Measurements from ENCODE around the gene SRGAP3.

SRGAP3 gene

DNA sequence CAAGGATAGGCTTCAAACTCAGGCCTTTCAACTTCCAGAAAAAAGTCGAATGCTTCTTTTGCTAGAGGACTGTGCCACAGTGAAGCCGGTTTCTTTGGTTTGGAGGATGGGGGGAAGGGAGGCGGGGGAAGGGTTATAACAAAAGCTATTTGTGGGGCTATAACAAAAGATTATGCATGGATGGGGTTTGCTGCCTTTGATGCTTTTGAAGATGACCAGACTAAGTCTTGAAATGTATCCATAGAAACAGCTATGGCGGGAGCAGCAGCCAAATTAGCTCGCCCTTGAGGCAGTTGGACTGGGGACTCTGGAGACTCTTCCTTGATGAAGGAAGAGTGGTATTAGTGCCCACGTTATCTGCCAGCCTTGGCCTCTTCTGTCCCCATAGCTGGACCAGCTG lies 47.5 kb downstream of the SRGAP3 start:
- DNase-seq (ENCODE audit: low read depth in 2 of 2): no peak

DNA sequence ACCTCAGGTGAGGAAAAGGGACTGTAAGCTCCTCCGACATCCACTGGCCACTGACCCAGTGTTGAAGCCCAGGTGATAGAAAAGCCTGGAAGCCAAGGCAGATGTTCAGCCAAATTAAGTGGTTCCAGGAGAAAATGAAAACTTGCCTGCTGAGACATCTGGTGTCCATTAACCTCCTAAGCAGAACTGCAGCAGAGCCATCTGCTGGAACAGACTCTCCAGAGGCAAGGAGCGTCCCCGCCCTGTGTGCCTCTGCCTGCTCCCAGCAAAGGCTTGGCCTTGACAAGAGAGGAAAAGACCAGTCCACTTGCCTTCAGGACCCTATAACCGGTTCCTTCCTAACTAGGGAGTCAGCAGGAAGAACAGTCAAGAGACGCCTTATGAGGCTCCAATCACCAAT lies 48.2 kb downstream of the SRGAP3 start:
- DNase-seq (ENCODE audit: low read depth in 2 of 2): no peak

DNA sequence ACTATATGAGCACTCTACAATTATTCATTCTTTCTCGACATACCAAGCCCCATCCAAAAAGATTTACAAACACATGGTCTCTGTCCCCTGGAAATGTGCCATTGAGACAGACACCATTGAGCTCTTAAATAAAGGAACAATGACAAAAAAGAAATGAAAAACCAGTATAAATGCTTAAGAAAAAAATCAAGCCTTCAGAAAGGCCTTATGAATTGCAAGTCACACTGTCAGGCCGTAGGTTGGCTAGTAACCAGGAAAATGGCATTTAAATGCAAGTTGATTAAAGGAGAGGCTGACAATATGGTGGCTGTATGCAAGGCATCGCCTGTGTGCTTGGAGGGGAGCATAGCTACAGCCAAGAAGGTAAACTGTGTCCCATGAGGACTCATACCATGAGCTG lies 49.7 kb downstream of the SRGAP3 start:
- DNase-seq (ENCODE audit: low read depth in 2 of 2): no peak

DNA sequence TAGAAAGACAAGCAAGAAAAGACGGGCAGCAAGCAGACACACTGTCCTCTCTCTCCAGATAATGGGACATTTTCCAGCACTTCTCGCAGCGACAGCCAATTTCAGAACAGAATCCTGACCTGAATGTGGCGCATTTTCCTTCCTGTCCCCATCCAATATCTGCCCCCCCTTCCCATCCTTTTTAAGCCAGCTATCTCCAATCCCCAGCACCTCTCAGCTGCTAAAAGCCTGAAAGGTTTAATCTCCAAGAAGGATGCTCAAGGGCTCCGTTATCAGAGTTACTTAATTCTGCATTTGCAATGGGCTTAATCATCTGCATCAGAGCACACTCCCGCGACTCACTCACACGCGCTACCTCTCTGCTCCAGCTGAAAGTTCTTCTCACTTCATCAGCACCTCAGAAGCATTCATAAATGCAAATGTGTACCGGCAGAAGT lies 50.5 kb downstream of the SRGAP3 start:
- DNase-seq (ENCODE audit: low read depth in 2 of 2): no peak

DNA sequence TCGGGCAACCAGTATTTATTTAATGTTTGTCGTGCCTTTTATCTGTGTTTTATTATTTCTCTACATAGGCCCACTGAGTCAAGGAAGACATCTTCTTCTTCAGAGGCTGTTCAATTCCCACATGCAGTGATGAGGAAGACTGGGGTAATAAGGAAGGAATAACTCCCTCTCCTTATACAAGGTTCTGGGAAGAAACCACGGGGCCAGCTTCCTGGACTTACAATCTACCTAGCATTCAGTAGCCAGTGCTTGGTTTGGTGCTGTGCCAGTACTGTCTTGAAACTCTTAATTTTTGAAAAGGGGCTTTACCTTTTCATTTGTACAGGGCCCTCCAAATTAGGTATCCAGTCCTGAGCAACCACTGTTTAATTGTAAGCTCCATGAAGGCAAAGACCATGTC lies 51.2 kb downstream of the SRGAP3 start:
- DNase-seq (ENCODE audit: low read depth in 2 of 2): no peak

DNA sequence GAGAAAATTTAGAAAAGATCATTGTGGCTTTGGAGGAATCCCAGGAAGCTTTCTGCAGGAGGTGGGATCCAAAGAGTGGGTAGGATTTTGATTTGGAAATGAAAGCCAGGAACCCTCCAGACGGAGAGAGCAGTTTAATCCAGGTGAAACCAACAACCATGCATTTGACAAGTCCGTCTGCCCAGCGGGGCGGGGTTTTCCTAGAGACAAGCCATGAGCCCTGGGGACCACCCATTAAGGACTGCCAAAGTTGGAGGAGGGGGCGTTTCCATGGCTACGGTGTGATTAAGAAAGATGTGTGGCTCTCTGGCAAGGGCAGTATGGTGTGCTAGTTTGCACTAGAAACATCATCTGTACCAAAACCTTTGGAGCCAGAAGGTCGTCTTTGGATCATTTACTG lies 53.4 kb downstream of the SRGAP3 start:
- no peak for DNase-seq (ENCODE audit: low read depth in 2 of 2)

DNA sequence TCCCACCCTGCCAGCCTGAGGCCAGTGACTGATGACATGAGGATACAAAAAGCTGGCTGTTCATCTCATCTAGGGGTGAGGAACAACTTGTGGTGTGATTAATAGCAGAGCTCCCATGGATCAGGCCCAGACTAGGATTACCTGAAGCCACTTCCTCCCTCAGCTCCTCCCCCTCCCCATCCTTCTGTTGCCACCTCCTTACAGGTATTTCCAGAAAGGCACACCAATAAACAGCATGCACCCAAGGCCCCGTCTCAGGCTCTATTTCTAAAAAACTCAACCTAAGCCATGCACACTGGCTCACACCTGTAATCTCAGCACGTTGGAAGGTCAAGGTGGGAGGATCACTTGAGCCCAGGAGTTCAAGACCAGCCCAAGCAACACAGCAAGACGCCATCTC lies 54.1 kb downstream of the SRGAP3 start:
- no peak for DNase-seq (ENCODE audit: low read depth in 2 of 2)

DNA sequence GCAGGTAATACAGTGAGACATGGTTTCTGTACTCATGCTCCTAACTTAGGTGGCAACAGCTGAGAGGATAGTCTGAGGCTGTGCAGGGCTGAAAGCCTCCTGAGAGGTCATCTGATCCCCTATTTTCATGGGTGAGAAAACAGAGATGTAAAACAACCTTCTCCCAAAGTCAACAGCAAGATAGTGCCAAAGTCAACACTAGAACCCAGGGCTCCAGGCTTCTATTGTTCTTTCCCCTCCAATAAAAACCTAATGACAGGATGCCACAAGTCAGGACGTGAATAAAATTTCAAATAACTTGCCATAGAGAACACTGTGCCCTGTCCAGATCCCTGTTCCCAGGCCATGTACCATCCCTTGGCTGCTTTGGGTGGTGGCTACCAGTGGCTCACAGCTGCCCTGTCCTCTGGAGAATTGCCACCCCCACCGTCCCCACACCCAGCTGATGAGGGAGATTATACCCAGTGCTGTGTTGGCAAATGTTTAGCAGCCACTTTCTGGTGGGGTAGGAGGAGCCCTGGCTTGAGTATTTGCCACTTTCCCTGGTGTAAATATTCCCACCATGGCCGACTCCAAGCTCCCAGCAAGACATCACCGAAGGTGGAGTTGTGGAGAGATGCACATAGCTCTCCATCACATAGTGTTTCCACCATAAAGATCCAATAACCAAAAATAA lies 54.8 kb downstream of the SRGAP3 start:
- no peak for DNase-seq (ENCODE audit: low read depth in 2 of 2)

DNA sequence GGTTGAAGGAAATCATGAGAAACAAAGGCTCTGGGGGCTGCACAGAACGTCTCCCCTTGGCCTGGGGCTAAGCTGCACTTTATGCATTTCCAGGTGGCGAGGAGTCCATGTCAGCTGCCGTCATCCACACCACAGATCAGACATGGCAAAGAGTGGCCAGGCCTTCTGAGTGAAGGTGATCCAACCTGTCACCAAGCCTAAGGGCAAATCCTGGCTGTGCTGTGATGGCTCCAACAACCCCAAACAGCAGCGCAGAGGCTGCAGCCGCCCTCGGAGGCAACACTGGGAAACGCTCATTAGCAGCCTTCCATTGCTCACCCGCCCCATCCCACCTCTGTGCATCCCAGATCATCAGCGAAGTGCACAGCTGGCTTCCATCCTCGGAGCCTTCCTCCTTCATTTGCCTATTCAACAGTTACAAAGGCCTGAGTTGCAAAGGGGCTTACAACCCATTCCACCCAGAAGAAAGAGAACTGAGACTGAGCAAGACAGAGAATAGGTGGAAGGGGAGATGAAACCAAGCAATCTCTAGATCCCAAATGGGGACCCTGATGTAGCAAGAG lies 55.7 kb downstream of the SRGAP3 start:
- DNase-seq (ENCODE audit: low read depth in 2 of 2): no peak

DNA sequence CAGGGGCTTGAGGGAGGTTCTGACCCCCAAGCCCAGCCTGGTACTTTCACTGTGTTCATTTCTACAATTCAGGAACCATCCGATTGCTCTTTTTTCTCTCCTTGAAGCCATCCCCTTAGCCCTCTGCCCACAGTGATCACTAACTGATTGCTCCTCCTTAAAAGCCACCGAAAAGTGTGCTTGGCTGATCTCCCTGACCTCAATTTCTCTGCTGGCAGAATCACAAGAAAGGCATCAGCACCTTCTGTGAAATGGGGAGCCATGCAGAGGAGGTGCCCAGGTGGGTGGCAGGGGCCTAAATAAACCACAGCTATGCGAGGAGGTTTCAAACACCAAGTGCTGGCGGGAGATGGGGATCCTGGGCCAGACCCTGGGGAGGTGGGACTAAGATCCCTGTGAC lies 56.2 kb downstream of the SRGAP3 start:
- DNase-seq (ENCODE audit: low read depth in 2 of 2): no peak

DNA sequence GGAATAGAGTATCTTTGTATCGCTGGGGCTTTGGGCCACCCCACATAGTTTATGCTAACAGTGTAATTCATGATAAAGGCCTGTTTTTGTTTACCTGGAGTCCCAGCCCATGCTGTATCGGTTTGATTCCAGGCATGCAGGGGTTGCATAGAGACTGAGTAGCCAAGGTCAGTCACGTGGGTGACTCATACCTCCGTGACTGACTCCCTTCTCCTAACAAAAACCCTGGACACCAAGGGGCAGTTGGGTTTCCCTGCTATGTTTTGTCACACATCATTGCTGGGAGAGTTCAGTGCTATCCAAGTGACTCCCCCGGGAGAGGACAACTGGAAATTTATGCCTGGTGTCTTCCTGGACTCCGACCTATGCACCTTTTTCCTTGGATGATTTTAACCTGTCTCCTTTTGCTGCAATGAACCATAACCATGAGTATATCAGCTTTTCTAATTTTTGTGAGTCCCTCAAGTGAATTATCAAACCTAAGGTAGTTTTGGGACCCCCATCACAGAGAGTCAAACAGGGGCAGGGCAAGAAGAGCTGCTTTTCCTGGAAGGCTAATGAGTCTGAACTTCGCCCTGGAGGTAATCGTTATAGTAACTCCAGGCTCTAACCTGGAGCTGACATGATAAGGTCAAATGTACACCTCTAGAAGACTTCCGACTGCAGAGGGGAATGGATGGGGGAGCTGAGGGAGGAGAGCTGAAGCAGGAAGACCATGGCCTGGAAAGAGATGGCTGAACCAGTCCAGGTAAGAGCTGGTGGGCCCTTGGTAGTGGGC lies 57.0 kb downstream of the SRGAP3 start:
- DNase-seq (ENCODE audit: low read depth in 2 of 2): no peak

DNA sequence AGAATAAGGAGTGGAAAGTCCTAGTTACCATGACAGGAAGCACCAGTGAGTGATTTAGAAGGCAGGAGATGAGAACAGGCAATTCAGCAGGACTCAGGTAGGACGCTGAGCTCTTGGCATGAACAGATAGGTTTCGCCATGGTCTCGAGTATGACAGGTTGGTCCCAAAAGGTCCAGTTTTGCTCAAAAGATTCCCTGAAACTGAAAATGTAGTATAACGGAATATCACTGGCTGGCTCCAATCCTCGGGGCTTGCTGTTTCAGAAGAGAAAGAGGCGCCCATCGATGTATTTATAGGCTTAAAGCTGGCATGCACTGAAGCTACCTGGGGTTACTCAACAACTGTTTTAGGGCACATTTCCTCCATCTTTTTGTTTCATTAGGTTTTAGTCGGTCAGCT lies 59.2 kb downstream of the SRGAP3 start:
- no peak for DNase-seq (ENCODE audit: low read depth in 2 of 2)

DNA sequence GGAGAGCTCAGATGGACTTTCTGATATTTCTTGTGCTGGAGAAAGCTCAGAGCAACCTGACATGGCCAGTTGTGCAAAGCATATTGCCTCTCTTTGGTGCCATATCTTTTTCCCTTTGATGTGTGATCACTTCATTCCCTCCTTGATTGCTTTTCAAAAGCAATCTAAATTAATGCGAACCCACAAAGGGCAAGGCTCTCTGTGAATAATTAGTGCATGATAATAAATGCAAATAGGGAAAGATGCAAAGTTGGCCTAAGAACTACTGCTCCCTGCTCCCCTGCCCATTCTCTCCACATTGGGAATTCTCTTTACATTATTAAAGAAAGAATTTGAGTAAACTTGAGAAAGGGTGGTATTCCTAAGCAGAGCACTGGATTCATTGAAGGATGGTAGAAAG lies 60.9 kb downstream of the SRGAP3 start:
- no peak for DNase-seq (ENCODE audit: low read depth in 2 of 2)

DNA sequence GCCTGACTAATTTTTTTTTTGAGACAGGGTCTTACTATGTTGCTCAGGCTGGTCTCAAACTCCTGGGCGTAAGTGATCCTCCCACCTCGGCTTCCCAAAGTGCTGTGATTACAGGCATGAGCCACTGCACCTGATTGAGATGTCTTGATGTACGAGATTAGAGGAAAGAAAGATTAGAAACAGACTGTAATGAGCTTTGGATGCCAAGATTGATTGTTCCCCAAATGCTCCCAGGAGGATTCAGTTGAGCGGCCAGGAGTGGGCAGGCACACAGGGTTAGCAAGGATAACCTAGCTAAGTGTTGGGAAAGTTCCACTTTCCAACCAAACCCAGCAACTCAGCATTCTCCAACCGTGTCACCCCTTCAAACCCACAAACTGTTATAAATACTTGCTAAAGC lies 63.7 kb downstream of the SRGAP3 start:
- no peak for DNase-seq (ENCODE audit: low read depth in 2 of 2)

DNA sequence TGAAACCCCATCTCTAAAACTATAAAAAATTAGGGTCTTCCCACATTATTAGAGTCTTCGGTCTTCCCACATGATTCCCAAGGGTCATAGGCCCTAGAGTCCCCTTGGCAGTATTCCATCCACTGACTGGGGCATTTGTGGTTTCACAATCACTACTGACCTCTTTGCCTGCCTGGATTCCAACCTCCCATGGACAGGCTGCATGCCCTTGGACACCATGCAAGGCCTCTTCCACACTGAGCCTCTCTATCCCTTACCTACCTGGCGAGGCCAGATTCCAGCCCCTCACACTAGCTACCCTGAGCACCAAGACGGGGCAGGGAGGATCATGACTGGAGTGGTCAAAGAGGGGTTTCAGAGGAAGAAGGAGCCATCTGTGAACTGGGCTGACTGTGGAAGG lies 64.4 kb downstream of the SRGAP3 start:
- DNase-seq (ENCODE audit: low read depth in 2 of 2): no peak

DNA sequence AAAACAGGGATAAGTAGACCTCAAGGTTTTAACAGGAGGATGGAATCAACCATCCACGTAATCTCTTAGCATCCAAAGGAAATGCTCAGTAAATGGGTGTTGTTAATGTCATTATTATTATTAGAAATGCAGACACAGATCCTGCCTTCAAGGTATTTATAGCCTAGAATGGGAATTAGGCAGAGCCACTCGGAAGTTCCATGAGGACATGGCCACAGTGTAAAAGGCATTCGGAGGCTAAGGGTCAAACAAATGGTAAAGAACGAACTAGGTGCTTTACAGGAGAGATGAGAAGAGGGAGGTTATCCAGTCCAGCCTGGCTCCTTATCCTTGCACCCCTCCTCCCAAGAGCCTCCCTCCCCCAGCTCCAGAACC lies 65.0 kb downstream of the SRGAP3 start:
- no peak for DNase-seq (ENCODE audit: low read depth in 2 of 2)

DNA sequence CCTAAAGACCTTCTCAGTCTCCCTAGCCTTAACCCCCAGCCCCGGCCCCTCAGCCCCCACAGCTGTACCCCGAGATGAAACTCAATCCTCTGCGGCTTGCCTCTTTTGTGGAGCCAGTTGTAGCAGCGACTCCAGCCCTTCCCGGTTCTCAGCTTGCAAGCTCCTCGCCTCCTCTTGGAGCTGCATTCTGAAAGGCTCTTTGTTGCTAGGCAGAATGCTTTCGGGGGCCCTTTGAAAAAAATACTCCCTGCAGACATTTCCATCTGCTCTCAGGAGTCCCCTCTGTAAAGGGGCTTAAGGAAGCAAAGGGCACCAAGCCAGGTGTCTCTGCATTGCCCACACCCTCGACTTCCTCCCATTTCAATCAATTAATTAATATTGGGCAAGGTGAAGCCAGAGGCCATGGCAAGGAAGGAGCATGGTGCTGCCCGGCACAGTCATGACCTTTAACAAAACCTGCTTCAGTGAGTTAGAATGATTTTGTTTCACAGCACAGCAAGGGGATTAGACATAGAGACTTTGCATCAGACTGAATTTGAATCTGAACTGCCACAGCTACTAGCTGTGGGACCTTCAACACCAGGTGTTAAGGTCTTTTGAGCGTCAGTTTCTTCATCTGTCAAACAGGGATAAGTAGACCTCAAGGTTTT lies 65.5 kb downstream of the SRGAP3 start:
- DNase-seq (ENCODE audit: low read depth in 2 of 2): no peak

DNA sequence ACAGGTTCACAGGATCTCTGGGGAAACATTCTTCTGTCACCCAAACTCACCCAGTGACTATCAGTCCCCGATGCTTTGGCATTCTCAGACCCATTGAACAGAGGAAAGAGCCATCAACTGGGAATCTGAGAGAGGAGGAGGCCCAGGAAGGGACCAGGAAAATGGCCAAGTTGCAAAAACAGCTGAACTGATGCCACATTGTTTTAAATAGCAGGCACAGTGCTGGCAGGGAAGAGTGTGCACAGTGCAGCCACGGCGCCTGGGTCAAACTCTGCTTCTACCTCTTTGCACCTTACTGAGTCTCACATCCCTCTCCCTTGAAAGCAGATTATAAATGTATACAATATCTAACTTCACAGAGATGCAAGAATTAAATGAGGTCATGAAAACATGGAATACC lies 66.4 kb downstream of the SRGAP3 start:
- no peak for DNase-seq (ENCODE audit: low read depth in 2 of 2)

DNA sequence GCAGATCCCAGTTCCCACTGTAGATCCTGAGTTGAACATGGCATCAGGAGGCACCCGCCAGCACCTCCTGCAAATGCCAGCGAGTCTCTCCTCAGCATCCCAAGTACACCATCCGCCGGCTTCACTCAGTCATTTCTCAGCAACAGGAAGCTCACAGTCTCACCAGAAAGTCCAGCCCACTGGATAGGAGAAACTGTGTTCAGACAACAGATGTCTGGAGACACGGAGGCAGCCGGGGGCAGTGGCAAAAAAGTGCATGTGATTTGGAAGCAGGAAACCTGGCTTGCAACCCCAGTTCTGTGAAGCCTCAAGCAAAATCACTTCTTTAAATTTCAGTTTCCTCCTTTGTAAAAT lies 68.7 kb downstream of the SRGAP3 start:
- DNase-seq (ENCODE audit: low read depth in 2 of 2): no peak

DNA sequence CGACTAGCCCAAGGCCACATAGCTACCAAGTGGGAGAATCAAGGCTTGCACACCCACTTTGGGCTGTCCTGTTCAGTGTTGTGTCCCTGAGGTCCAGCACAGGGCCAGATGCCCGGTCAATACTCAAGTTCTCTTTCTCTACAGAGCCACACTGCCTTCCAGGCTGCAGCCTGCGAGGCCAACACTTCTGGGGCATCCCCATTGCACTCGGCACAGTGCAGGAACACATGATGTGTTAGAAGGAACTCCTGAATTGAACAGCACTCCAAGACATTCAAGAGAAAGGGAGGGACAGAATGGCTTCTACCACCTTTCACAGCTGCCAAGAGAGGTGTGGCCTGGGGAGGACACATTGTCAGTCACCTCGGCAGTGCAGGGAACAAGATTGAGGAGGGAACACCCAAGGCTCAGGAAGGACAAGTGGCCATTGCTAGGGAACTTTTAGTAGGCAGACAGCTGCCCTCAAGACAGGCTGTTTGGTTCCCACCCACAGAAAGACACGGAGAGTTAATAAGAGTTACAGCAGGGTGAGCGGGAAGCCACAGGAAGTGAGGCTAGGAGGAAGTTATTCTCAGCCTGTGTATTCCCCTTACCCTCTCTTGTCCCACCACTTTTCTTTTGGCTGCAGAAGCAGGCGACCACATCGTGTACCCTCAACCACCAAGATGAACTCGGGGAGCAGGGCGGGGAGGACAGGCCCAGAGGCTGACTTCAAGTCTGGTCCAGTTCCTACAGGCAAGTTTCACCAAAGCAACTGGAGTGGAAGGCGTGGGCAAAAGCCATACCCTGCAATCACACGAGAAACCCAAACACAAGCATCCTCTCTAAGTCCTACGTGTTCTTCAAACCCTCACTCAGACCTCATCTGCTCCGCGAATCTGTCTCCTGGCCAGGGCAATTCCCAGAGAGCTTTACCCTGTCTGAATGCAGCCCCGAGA lies 69.4 kb downstream of the SRGAP3 start:
- no peak for DNase-seq (ENCODE audit: low read depth in 2 of 2)

DNA sequence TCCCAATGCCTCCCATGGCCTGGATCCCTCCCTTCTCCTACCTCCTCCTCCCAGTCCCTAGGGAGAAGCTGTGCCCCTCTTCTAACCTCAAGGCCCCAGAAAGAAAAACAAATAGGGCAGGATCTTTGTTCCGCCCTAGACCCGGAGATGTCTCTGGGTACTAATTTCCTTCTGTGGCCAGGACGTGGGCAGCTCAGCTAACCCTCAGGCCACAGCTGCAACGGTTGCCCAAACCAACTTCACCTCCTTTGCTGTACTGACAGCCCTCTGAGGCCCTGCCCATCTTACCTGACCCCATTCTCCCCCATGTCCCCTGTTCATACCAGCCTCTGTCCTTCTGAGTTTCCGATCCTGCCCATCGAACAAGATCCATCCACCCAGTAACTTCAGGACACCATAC lies 70.7 kb downstream of the SRGAP3 start:
- no peak for DNase-seq (ENCODE audit: low read depth in 2 of 2)

DNA sequence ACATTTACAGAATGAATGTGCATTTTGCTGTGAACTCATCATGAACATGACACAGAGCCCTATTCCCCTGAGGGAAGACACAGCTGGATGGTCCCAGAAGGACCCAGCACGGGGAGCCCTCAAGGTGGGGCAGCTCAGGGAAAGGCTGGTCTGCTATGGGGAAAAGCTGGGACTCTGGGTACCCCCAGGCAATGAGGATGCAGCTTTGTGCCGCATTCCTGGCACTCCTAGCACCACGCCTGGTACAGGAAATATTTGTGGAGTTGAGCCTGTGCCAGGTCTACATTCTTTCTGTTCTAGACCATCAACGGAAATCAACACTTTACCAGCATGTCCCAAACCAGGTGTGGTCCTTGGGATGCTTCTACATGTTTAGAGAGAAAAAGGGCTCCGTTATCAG lies 74.0 kb downstream of the SRGAP3 start:
- DNase-seq (ENCODE audit: low read depth in 2 of 2): no peak

Data from stimulated activated CD8-positive, alpha-beta memory T cell treated with anti-CD3 and anti-CD28 coated beads, Interleukin-15, amount 100 ng/mL, for 4 hours (primary cell).